Measurements from ENCODE around the gene RAMP3. TPM values are rescaled to one million over a fixed set of nuclear protein-coding genes. Genes with fewer than 3 reads are reported as not detected.
A peak's percentile ranks its signal among the peaks of the same experiment; 100 is the strongest.

Gene RAMP3
- total RNA-seq, 1 donor from 2014 or later = 52.5 TPM

- DNase-seq (ENCODE audit: low spot score) = peak; percentile 63
- intact Hi-C loops (cut with DNase I) = no loop called here
These were observed 17.6 kb downstream of the RAMP3 start for GRCh38 chr7:45174966-45175765.

GRCh38 chr7:45176091-45176490, 18.5 kb downstream of the RAMP3 start:
- peak; percentile 47 for DNase-seq (ENCODE audit: low spot score)
- intact Hi-C loops (cut with DNase I) = no loop called here

GRCh38 chr7:45176886-45177731, 19.5 kb downstream of the RAMP3 start:
- peak; percentile 69 for DNase-seq (ENCODE audit: low spot score)
- intact Hi-C loops (cut with DNase I) = no loop called here

GRCh38 chr7:45177801-45178200, 20.2 kb downstream of the RAMP3 start:
- intact Hi-C loops (cut with DNase I) = no loop called here
- DNase-seq (ENCODE audit: low spot score) = peak; percentile 68

GRCh38 chr7:45178241-45179225, 20.9 kb downstream of the RAMP3 start:
- intact Hi-C loops (cut with DNase I) = no loop called here
- peak; percentile 58 for DNase-seq (ENCODE audit: low spot score)

- peak; percentile 57 for DNase-seq (ENCODE audit: low spot score)
- intact Hi-C loops (cut with DNase I) = no loop called here
These were observed 22.1 kb downstream of the RAMP3 start for GRCh38 chr7:45179666-45180065.

- intact Hi-C loops (cut with DNase I) = no loop called here
- DNase-seq (ENCODE audit: low spot score) = peak; percentile 55
These were observed 22.7 kb downstream of the RAMP3 start for GRCh38 chr7:45180084-45180986.

- intact Hi-C loops (cut with DNase I) = no loop called here
- peak; percentile 65 for DNase-seq (ENCODE audit: low spot score)
These were observed 23.8 kb downstream of the RAMP3 start for GRCh38 chr7:45181286-45181960.

GRCh38 chr7:45181991-45182855, 24.6 kb downstream of the RAMP3 start:
- intact Hi-C loops (cut with DNase I) = no loop called here
- peak; percentile 73 for DNase-seq (ENCODE audit: low spot score)

- DNase-seq (ENCODE audit: low spot score) = peak; percentile 44
- intact Hi-C loops (cut with DNase I) = no loop called here
These were observed 25.5 kb downstream of the RAMP3 start for GRCh38 chr7:45182856-45183710.

GRCh38 chr7:45183711-45184210, 26.2 kb downstream of the RAMP3 start:
- intact Hi-C loops (cut with DNase I) = no loop called here
- DNase-seq (ENCODE audit: low spot score) = peak; percentile 62

GRCh38 chr7:45184326-45185027, 26.9 kb downstream of the RAMP3 start:
- intact Hi-C loops (cut with DNase I) = no loop called here
- peak; percentile 66 for DNase-seq (ENCODE audit: low spot score)

- DNase-seq (ENCODE audit: low spot score) = peak; percentile 70
- intact Hi-C loops (cut with DNase I) = no loop called here
These were observed 27.7 kb downstream of the RAMP3 start for GRCh38 chr7:45185028-45185863.

GRCh38 chr7:45185864-45186250, 28.3 kb downstream of the RAMP3 start:
- intact Hi-C loops (cut with DNase I) = no loop called here
- DNase-seq (ENCODE audit: low spot score) = no peak
